K562 (cell line): ENCODE data around the gene SLC1A1. TPM values are rescaled to one million over a fixed set of nuclear protein-coding genes. Genes with fewer than 3 reads are reported as not detected.

ENCODE experiments used
- ATAC-seq: fragments of 200-7000 bp; cut with Tn5 transposase; 3 replicates; pipeline ENCODE4 v1.9.1; 2020; ENCODE audit warnings: moderate library complexity
- BruUV-seq: library from RNA; stranded (reverse); fragments of 400-500 nt; replicated peaks from 2 replicates; lab custom pipeline; 2021; lab: Mats Ljungman, UMichigan
- CTCF ChIA-PET: fragments of 300-600 bp; formaldehyde crosslinking; extraction: SDS; loops from one replicate; lab custom pipeline; 2021; ENCODE audit warnings: low intra/inter-chr PET ratio; lab: Yijun Ruan, JAX
- POLR2A ChIA-PET: fragments of 300-600, 350-650 bp; sonication (Branson Sonifier 250); formaldehyde crosslinking; extraction: SDS; loops from one replicate; lab custom pipeline; 2021; ENCODE audit warnings: antibody characterized with exemption, inconsistent platforms; lab: Yijun Ruan, JAX
- DNase-seq, 4 experiments: peaks; one replicate each; pipeline versions ENCODE4 v3.0.0 to v3.0.0-alpha.2; 2011 to 2018; ENCODE audit warnings: low spot score in 3 of 4, mixed read lengths in 3 of 4; ENCODE audit errors: extremely low read depth in 1 of 4
- FAIRE-seq: peaks from 2 replicates; lab custom pipeline; 2011; peaks lifted over from hg19 to GRCh38; lab: Jason Lieb, UNC
- H2AFZ ChIP-seq: 2 replicates; pipeline ENCODE4 v1.6.0; 2011; ENCODE audit warnings: low read depth, low read length, control low read depth, inconsistent platforms
- H3K27ac ChIP-seq: fragments of 200-600 bp; 3 replicates; pipeline ENCODE4 v1.8.0; 2011; ENCODE audit warnings: low read depth, mild to moderate bottlenecking, control low read depth, inconsistent platforms, low read length, moderate library complexity, mixed read lengths; ENCODE audit errors: extremely low read depth
- H3K27me3 ChIP-seq, 2 experiments: fragments of 300-600 bp in 1 of 2; 2 replicates in 1 of 2; 3 replicates in 1 of 2; pipeline versions ENCODE4 v1.6.0 to v1.8.0; 2011; ENCODE audit warnings: inconsistent platforms in 2 of 2, low read length in 2 of 2, mild to moderate bottlenecking in 1 of 2, mixed read lengths in 1 of 2, moderate library complexity in 1 of 2; ENCODE audit not compliant: control insufficient read depth in 2 of 2, insufficient read depth in 2 of 2
- H3K36me3 ChIP-seq: fragments of 300-600 bp; 3 replicates; pipeline ENCODE4 v1.8.0; 2011; ENCODE audit warnings: mild to moderate bottlenecking, low read length, inconsistent platforms; ENCODE audit not compliant: control insufficient read depth, insufficient read depth
- H3K4me1 ChIP-seq, 2 experiments: fragments of 200-600 bp in 1 of 2; replicated peaks in 1 of 2; 2 replicates in 1 of 2; 3 replicates in 1 of 2; pipeline versions ENCODE4 v1.5.1 to v1.8.0; 2011; ENCODE audit warnings: inconsistent platforms in 2 of 2, low read length in 2 of 2, mild to moderate bottlenecking in 1 of 2, mixed read lengths in 1 of 2, moderate library complexity in 1 of 2; ENCODE audit not compliant: control insufficient read depth in 2 of 2, insufficient read depth in 2 of 2
- H3K4me2 ChIP-seq: 2 replicates; pipeline ENCODE4 v1.6.1; 2011; ENCODE audit warnings: low read length, control low read depth, inconsistent platforms, mixed read lengths; ENCODE audit not compliant: insufficient read depth
- H3K4me3 ChIP-seq: fragments of 200-600 bp; sonication (generic), shearing (Covaris generic); 2 replicates; pipeline ENCODE4 v1.5.1; 2016; ENCODE audit warnings: control low read depth, inconsistent platforms
- H3K79me2 ChIP-seq: fragments of 200-600 bp; 3 replicates; pipeline ENCODE4 v1.8.0; 2011; ENCODE audit warnings: low read length, inconsistent platforms; ENCODE audit not compliant: control insufficient read depth, insufficient read depth
- H3K9ac ChIP-seq, 2 experiments: 2 replicates each; pipeline versions ENCODE4 v1.6.0 to v1.6.1; 2011; ENCODE audit warnings: low read depth in 2 of 2, low read length in 2 of 2, control low read depth in 1 of 2, inconsistent platforms in 1 of 2, mild to moderate bottlenecking in 1 of 2, mixed read lengths in 1 of 2; ENCODE audit not compliant: insufficient read depth in 1 of 2
- H3K9me1 ChIP-seq: one replicate; pipeline ENCODE4 v1.6.0; 2011; ENCODE audit warnings: inconsistent platforms, mild to moderate bottlenecking, low read length, moderate library complexity; ENCODE audit not compliant: control insufficient read depth, insufficient read depth
- H3K9me3 ChIP-seq: replicated peaks from 2 replicates; pipeline ENCODE4 v1.5.1; 2011; ENCODE audit warnings: low read depth, low read length, inconsistent platforms; ENCODE audit not compliant: control insufficient read depth, insufficient read depth
- H4K20me1 ChIP-seq: replicated peaks from 2 replicates; pipeline ENCODE4 v1.6.1; 2011; ENCODE audit warnings: low read length, inconsistent platforms, mixed read lengths; ENCODE audit not compliant: control insufficient read depth, insufficient read depth
- CEBPB ChIP-seq: fragments of 450-650 bp; IDR thresholded peaks from 2 replicates; pipeline ENCODE4 v1.6.1; 2016; ENCODE audit warnings: missing genetic modification characterization, missing compliant biosample characterization
- CHD4 ChIP-seq: fragments of 200-600 bp; sonication (generic); IDR thresholded peaks from 3 replicates; pipeline ENCODE4 v1.6.1; 2012; ENCODE audit warnings: low read depth, mild to moderate bottlenecking, mixed read lengths, low read length, inconsistent platforms; ENCODE audit not compliant: insufficient read depth, insufficient replicate concordance, poor library complexity, severe bottlenecking
- FOXK2 ChIP-seq, 2 experiments: fragments of 450-650 bp; IDR thresholded peaks in 1 of 2; conservative IDR thresholded peaks in 1 of 2; 2 replicates each; pipeline ENCODE4 v1.6.1; 2016; ENCODE audit warnings: low read depth in 2 of 2, mild to moderate bottlenecking in 1 of 2
- HDAC8 ChIP-seq: fragments of 450-650 bp; IDR thresholded peaks from 2 replicates; pipeline ENCODE4 v1.6.1; 2016; ENCODE audit warnings: mild to moderate bottlenecking, missing genetic modification characterization, moderate library complexity, missing compliant biosample characterization
- NCOR1 ChIP-seq: fragments of 450-650 bp; IDR thresholded peaks from 2 replicates; pipeline ENCODE4 v1.6.1; 2016; ENCODE audit warnings: mild to moderate bottlenecking, moderate library complexity
- NELFE ChIP-seq: IDR thresholded peaks from 2 replicates; pipeline ENCODE4 v1.6.1; 2011; ENCODE audit warnings: mild to moderate bottlenecking; ENCODE audit not compliant: insufficient read depth, insufficient read length
- RBM17 ChIP-seq: fragments of 200-400 bp; formaldehyde crosslinking; IDR thresholded peaks from 2 replicates; pipeline ENCODE4 v1.6.1; 2017; ENCODE audit warnings: low read depth, mild to moderate bottlenecking, low read length, borderline replicate concordance
- RUNX1 ChIP-seq: sonication (generic); IDR thresholded peaks from 2 replicates; pipeline ENCODE4 v1.6.1; 2016; ENCODE audit warnings: antibody characterized with exemption, low read depth
- SMARCB1 ChIP-seq: IDR thresholded peaks from 2 replicates; pipeline ENCODE4 v1.6.1; 2011; ENCODE audit warnings: improper control_type of control experiment, low read depth; ENCODE audit not compliant: insufficient read length
- ZFPM2 ChIP-seq: fragments of 250-450 bp; sonication (Bioruptor Pico); IDR thresholded peaks from 2 replicates; pipeline ENCODE4 v1.5.1; 2022; ENCODE audit warnings: mild to moderate bottlenecking
- ZNF212 ChIP-seq: fragments of 450-650 bp; formaldehyde crosslinking; IDR thresholded peaks from 2 replicates; pipeline ENCODE4 v1.4.0; 2020; ENCODE audit warnings: mild to moderate bottlenecking
- WGBS: fragments of 100-300 bp; shearing (Covaris generic); methylation state at CpG from one replicate; pipeline ENCODE4 v1.1.6; 2016; ENCODE audit warnings: low coverage, mixed read lengths; ENCODE audit not compliant: insufficient coverage; ENCODE audit errors: missing lambda C conversion rate; 5-methylcytosine and 5-hydroxymethylcytosine counted together
- in situ Hi-C: fragments of 300-500 bp; cut with MboI; formaldehyde crosslinking; loops from 4 replicates; pipeline ENCODE4 v1.15.0; 2018; ENCODE audit warnings: inconsistent platforms, mixed read lengths
- intact Hi-C: fragments of 100-400 bp; cut with micrococcal nuclease; formaldehyde crosslinking; loops from 2 replicates; pipeline ENCODE4 v1.14.2; 2022
- polyA plus RNA-seq, 8 experiments: library from polyadenylated mRNA; depleted of rRNA in 4 of 8; stranded (reverse) in 5 of 8; unstranded in 3 of 8; fragments of >200 nt; fragmentation: Nextera tagmentation in 2 of 8; fragmentation: Illumina TruSeq in 1 of 8; extraction: Ambion mirVana in 2 of 8; extraction: Trizol in 1 of 8; gene quantifications; 2 replicates each; pipeline versions ENCODE4 v1.2.1 to v1.2.3, GENCODE V29; 2011 to 2014; ENCODE audit warnings: inconsistent platforms in 1 of 8, missing spikeins in 1 of 8
- total RNA-seq, 7 experiments: library from RNA; depleted of rRNA in 6 of 7; stranded (reverse); fragments of >200 nt in 6 of 7; fragmentation: Illumina TruSeq in 2 of 7; extraction: Trizol in 2 of 7; gene quantifications; 2 replicates each; pipeline versions ENCODE4 v1.2.1 to v1.2.3, GENCODE V29; 2011 to 2021; ENCODE audit warnings: low replicate concordance in 1 of 7
- TF ChIP-seq, protein P1 (sequence below): sonication (generic); formaldehyde crosslinking; IDR thresholded peaks from 2 replicates; pipeline ENCODE4 v1.8.1; 2022; ENCODE audit warnings: missing genetic modification reagents
- TF ChIP-seq, protein P2 (sequence below), 2 experiments: IDR thresholded peaks in 1 of 2; conservative IDR thresholded peaks in 1 of 2; 2 replicates each; pipeline ENCODE4 v1.6.1; 2016; ENCODE audit warnings: low read depth in 2 of 2, mild to moderate bottlenecking in 1 of 2, missing compliant biosample characterization in 1 of 2, missing genetic modification characterization in 1 of 2, moderate library complexity in 1 of 2
- TF ChIP-seq, protein P3 (sequence below), 3 experiments: IDR thresholded peaks in 2 of 3; conservative IDR thresholded peaks in 1 of 3; 2 replicates each; pipeline ENCODE4 v1.5.1; 2011 to 2012; ENCODE audit warnings: low read length in 3 of 3, mild to moderate bottlenecking in 3 of 3, control low read depth in 2 of 3, improper control_type of control experiment in 1 of 3, inconsistent platforms in 1 of 3, low read depth in 1 of 3, mixed read lengths in 1 of 3, moderate library complexity in 1 of 3; ENCODE audit not compliant: insufficient read depth in 2 of 3

Gene SLC1A1
- total and polyA plus RNA-seq, 9 of the 15 experiments (the other 6 are each of a cell fraction or from before 2014, with no cell fraction given) = 0.11 to 0.16 TPM; not detected in 7

DNA sequence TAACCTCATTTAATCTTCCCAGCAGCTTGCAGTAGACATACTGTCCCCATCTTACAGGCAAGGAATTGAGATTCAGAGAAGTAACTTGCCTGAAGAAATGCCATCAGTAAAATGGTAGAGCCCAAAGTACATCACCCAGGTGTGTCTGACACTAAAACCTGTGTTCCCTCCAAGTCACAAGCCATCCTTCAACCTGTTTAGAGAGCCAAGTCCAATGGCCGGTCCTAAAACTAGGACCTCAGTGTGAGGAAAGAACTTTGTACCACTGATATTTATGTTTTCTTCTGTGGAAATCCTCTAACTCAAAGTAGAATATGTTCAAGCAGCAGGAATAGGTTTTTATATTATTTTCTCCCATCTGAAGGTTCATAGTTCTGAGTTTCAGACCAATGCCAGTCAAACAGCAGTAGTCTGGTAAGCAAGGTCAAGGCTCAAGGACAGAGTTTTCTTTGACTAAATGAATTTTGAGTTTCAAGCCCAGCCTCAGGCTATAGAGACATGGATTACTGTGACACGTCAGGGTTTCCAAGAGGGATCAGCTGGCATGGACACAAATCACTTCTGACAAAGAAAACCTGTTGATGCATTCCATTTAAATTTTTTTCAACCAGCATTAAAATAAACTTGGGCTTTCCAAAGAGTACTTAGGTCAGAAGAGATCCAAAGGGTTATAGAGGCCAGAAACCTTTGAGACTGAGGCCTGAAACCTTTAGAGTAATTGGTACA, 90.9 kb downstream of the SLC1A1 start:
- Histone ChIP-seq H3K9me3 (no peaks in the 10 kb centered on the region), H3K9me1 (no peaks in the 10 kb centered on the region), H3K4me3 (no peak overlapping the region), H2AFZ (no peak overlapping the region), H3K79me2 (no peaks in the 10 kb centered on the region), H3K27me3 (peaks cover 3 to 10% of the 10 kb centered on the region in 2 experiments; a peak in 3 of 5 replicates), H3K36me3 (no peaks in the 10 kb centered on the region), H3K27ac (no peak overlapping the region), H4K20me1 (no peaks in the 10 kb centered on the region; the same call in 1 of the 2 replicates), H3K9ac (no peak overlapping the region), H3K4me1 (no peaks in the 10 kb centered on the region), H3K4me2 (no peak overlapping the region)
- ChIA-PET CTCF (no interaction called here), POLR2A (no interaction called here)
- intact Hi-C loops (no loop called here), in situ Hi-C loops (no loop called here)
- FAIRE-seq = no peak
- no TSS peak for BruUV-seq
- WGBS = 0% methylated on average over 2 of the region's 2 CpGs
- no peak for DNase-seq
- ATAC-seq = no peak
- TF ChIP-seq, protein P1, sequence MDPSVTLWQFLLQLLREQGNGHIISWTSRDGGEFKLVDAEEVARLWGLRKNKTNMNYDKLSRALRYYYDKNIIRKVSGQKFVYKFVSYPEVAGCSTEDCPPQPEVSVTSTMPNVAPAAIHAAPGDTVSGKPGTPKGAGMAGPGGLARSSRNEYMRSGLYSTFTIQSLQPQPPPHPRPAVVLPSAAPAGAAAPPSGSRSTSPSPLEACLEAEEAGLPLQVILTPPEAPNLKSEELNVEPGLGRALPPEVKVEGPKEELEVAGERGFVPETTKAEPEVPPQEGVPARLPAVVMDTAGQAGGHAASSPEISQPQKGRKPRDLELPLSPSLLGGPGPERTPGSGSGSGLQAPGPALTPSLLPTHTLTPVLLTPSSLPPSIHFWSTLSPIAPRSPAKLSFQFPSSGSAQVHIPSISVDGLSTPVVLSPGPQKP (CRISPR knock-in tag) = no peak
- TF ChIP-seq NCOR1 (no peak), ZNF212 (CRISPR knock-in tag) (no peak), FOXK2 (conservative IDR thresholded peaks at IDR 0.05 in 1 of 2, IDR thresholded peaks at IDR 0.05 in 1 of 2; ENCODE audit: low read depth in 2 of 2) (no peak), CHD4 (no peak), CEBPB (tag) (no peak), RUNX1 (no peak), NELFE (no peak), SMARCB1 (no peak), RBM17 (no peak), HDAC8 (no peak), ZFPM2 (no peak)
- TF ChIP-seq, protein P2, sequence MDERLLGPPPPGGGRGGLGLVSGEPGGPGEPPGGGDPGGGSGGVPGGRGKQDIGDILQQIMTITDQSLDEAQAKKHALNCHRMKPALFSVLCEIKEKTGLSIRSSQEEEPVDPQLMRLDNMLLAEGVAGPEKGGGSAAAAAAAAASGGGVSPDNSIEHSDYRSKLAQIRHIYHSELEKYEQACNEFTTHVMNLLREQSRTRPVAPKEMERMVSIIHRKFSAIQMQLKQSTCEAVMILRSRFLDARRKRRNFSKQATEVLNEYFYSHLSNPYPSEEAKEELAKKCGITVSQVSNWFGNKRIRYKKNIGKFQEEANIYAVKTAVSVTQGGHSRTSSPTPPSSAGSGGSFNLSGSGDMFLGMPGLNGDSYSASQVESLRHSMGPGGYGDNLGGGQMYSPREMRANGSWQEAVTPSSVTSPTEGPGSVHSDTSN (CRISPR knock-in tag; IDR thresholded peaks at IDR 0.05; ENCODE audit: low read depth) = no peak
- TF ChIP-seq, protein P2 (tag; conservative IDR thresholded peaks at IDR 0.05; ENCODE audit: low read depth) = no peak
- TF ChIP-seq, protein P3, sequence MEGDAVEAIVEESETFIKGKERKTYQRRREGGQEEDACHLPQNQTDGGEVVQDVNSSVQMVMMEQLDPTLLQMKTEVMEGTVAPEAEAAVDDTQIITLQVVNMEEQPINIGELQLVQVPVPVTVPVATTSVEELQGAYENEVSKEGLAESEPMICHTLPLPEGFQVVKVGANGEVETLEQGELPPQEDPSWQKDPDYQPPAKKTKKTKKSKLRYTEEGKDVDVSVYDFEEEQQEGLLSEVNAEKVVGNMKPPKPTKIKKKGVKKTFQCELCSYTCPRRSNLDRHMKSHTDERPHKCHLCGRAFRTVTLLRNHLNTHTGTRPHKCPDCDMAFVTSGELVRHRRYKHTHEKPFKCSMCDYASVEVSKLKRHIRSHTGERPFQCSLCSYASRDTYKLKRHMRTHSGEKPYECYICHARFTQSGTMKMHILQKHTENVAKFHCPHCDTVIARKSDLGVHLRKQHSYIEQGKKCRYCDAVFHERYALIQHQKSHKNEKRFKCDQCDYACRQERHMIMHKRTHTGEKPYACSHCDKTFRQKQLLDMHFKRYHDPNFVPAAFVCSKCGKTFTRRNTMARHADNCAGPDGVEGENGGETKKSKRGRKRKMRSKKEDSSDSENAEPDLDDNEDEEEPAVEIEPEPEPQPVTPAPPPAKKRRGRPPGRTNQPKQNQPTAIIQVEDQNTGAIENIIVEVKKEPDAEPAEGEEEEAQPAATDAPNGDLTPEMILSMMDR (IDR thresholded peaks at IDR 0.05 in 2 of 3, conservative IDR thresholded peaks at IDR 0.05 in 1 of 3; ENCODE audit: insufficient read depth in 2 of 3, low read depth in 1 of 3, low read length in 3 of 3) = no peak
